CD4-positive, alpha-beta T cell treated with Interleukin-2 at 100 ng/mL for 4 hours (primary cell): ENCODE results near the gene FBP2.
"Not testable (repeated sequence)": the region's sequence is repeated elsewhere in the genome, so short reads cannot be mapped to it uniquely, and the experiment has no call there.

Source experiments
- DNase-seq: peaks from one replicate; pipeline ENCODE4 v3.0.0-alpha.2; 2020; ENCODE audit warnings: low spot score

Gene FBP2

GRCh38 chr9:94563548-94563947, 30.1 kb downstream of the FBP2 start:
- no peak for DNase-seq

GRCh38 chr9:94560237-94560636, 33.4 kb downstream of the FBP2 start:
- no peak for DNase-seq

GRCh38 chr9:94557376-94557775, 36.2 kb downstream of the FBP2 start:
- DNase-seq = no peak

- DNase-seq = no peak
Observed at GRCh38 chr9:94554439-94555331, 38.9 kb downstream of the FBP2 start, which contains the start of gene PCAT7. TSS of gene PCAT7 (plus strand) at chr9:94555083.

GRCh38 chr9:94554078-94554438, 39.6 kb downstream of the FBP2 start:
- no peak for DNase-seq

- no peak for DNase-seq
Observed at GRCh38 chr9:94553029-94553938, 40.3 kb downstream of the FBP2 start.

- no peak for DNase-seq
Observed at GRCh38 chr9:94545940-94546339, 47.7 kb downstream of the FBP2 start.

GRCh38 chr9:94544335-94544734, 49.3 kb downstream of the FBP2 start:
- DNase-seq = not testable (repeated sequence)

- no peak for DNase-seq
Observed at GRCh38 chr9:94538908-94539307, 54.7 kb downstream of the FBP2 start.

GRCh38 chr9:94534901-94535300, 58.7 kb downstream of the FBP2 start:
- DNase-seq = no peak

- DNase-seq = no peak
Observed at GRCh38 chr9:94533601-94534000, 60.0 kb downstream of the FBP2 start.

GRCh38 chr9:94533155-94533554, 60.5 kb downstream of the FBP2 start:
- no peak for DNase-seq

- no peak for DNase-seq
Observed at GRCh38 chr9:94528886-94529285, 64.7 kb downstream of the FBP2 start.

- DNase-seq = no peak
Observed at GRCh38 chr9:94526951-94527350, 66.7 kb downstream of the FBP2 start.

- DNase-seq = no peak
Observed at GRCh38 chr9:94526271-94526670, 67.4 kb downstream of the FBP2 start.

GRCh38 chr9:94525396-94526035, 68.1 kb downstream of the FBP2 start:
- DNase-seq = no peak

- DNase-seq = no peak
Observed at GRCh38 chr9:94517254-94517653, 76.4 kb downstream of the FBP2 start.

- no peak for DNase-seq
Observed at GRCh38 chr9:94514722-94515121, 78.9 kb downstream of the FBP2 start.

GRCh38 chr9:94511955-94512265, 81.7 kb downstream of the FBP2 start:
- no peak for DNase-seq

- DNase-seq = no peak
Observed at GRCh38 chr9:94511134-94511954, 82.3 kb downstream of the FBP2 start.
